Measurements from ENCODE around the gene PIGK. TPM values are rescaled to one million over a fixed set of nuclear protein-coding genes. Genes with fewer than 3 reads are reported as not detected.

The PIGK gene
- total RNA-seq, 4 donors from 2014 or later, result 10.9 to 23.0 (median 14.4) TPM

- ATAC-seq (ENCODE audit: low FRiP score), result no peak
- DNase-seq (ENCODE audit: low spot score), result no peak
- TF ChIP-seq CTCF (IDR thresholded peaks at IDR 0.05), result no peak
Observed at GRCh38 chr1:77063118-77063517, 156.1 kb downstream of the PIGK start.

GRCh38 chr1:77061162-77061561, 158.1 kb downstream of the PIGK start:
- DNase-seq (ENCODE audit: low spot score) (no peak), ATAC-seq (ENCODE audit: low FRiP score) (no peak)
- TF ChIP-seq CTCF (IDR thresholded peaks at IDR 0.05), result no peak

DNA sequence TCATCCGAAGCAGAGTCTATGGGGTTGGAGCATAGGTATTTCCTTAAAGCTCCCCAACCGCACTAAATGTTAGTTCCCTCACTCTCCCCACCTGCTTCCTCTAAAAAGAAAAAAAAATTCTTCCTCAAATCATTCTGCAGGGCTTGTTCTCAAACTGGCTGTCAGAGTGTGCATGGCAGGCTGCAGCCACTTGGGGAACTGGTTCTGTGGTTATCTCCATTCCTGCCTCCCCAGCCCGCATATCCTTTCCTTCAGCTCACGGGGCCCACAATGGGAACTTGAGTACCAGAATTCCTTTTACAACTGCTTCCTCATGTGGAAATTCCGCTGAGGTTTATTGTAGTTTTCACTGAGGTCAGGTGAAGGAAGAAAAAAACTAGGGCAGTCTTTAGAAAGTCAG, 159.2 kb downstream of the PIGK start:
- DNase-seq (ENCODE audit: low spot score) (no peak), ATAC-seq (ENCODE audit: low FRiP score) (no peak)
- TF ChIP-seq CTCF (IDR thresholded peaks at IDR 0.05), result no peak

GRCh38 chr1:77057994-77058585, 161.1 kb downstream of the PIGK start:
- no peak for TF ChIP-seq CTCF (IDR thresholded peaks at IDR 0.05)
- ATAC-seq (ENCODE audit: low FRiP score), result no peak
- no peak for DNase-seq (ENCODE audit: low spot score)

DNA sequence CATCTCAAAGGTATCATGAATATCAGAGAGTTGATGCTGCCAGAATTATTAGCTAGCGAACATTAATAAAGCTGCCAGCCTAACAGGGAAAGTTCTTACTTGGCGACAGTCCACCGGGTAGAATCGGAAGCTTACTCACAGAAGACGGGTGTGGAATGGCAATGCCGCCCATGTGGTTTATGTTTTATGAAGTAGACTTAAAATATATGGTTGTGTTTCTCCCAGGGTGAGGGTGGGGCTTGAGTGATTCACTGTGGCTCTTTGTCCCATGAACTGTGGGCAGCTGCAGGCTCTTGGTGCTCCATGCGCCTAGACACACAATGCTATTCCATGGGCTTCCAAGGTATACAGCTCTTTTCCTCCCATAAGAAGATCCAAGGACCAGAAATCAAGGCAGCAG, 162.7 kb downstream of the PIGK start:
- no peak for TF ChIP-seq CTCF (IDR thresholded peaks at IDR 0.05)
- DNase-seq (ENCODE audit: low spot score) (no peak), ATAC-seq (ENCODE audit: low FRiP score) (no peak)

- TF ChIP-seq CTCF (IDR thresholded peaks at IDR 0.05), result no peak
- DNase-seq (ENCODE audit: low spot score) (no peak), ATAC-seq (ENCODE audit: low FRiP score) (no peak)
Observed at GRCh38 chr1:77051425-77051824, 167.8 kb downstream of the PIGK start.

GRCh38 chr1:77048615-77049005, 170.6 kb downstream of the PIGK start:
- no peak for ATAC-seq (ENCODE audit: low FRiP score)
- DNase-seq (ENCODE audit: low spot score), result no peak
- no peak for TF ChIP-seq CTCF (IDR thresholded peaks at IDR 0.05)

Data from omental fat pad (tissue), 4 donors.